Measurements from ENCODE around the gene CD163.
"Not testable (repeated sequence)": the region's sequence is repeated elsewhere in the genome, so short reads cannot be mapped to it uniquely, and the experiment has no call there.

The CD163 gene

GRCh38 chr12:7448099-7448498 lies 55.5 kb downstream of the CD163 start:
- DNase-seq (ENCODE audit: low spot score) = no peak

- no peak for DNase-seq (ENCODE audit: low spot score)
Observed at GRCh38 chr12:7444537-7444936, 59.0 kb downstream of the CD163 start.

- no peak for DNase-seq (ENCODE audit: low spot score)
Observed at GRCh38 chr12:7444076-7444475, 59.5 kb downstream of the CD163 start, which contains the start of gene CD163L1. CD163L1 (minus strand) TSS chr12:7444153; CDS start chr12:7444127, 26 bp downstream.

GRCh38 chr12:7441216-7441615 lies 62.4 kb downstream of the CD163 start:
- no peak for DNase-seq (ENCODE audit: low spot score)

- DNase-seq (ENCODE audit: low spot score) = peak; percentile 38
Observed at GRCh38 chr12:7439579-7440505, 63.7 kb downstream of the CD163 start.

GRCh38 chr12:7438291-7438995 lies 65.1 kb downstream of the CD163 start:
- not testable (repeated sequence) for DNase-seq (ENCODE audit: low spot score)

GRCh38 chr12:7437494-7437893 lies 66.1 kb downstream of the CD163 start:
- not testable (repeated sequence) for DNase-seq (ENCODE audit: low spot score)

- no peak for DNase-seq (ENCODE audit: low spot score)
Observed at GRCh38 chr12:7434670-7435069, 68.9 kb downstream of the CD163 start.

GRCh38 chr12:7433276-7433822 lies 70.2 kb downstream of the CD163 start:
- DNase-seq (ENCODE audit: low spot score) = peak; percentile 4

GRCh38 chr12:7431993-7432685 lies 71.4 kb downstream of the CD163 start:
- no peak for DNase-seq (ENCODE audit: low spot score)

Data from kidney tubule cell (primary cell).